Left forelimb (tissue), 1 donor: ENCODE data around the gene PLAAT3.
A peak's percentile ranks its signal among the peaks of the same experiment; 100 is the strongest.
"Not testable (repeated sequence)": the region's sequence is repeated elsewhere in the genome, so short reads cannot be mapped to it uniquely, and the experiment has no call there.

Experiments
- DNase-seq: peaks from one replicate; pipeline ENCODE4 v3.0.0-alpha.2; 2018; ENCODE audit warnings: low spot score

The PLAAT3 gene

GRCh38 chr11:63537293-63538101, 76.7 kb downstream of the PLAAT3 start:
- DNase-seq: peak; percentile 74

DNA sequence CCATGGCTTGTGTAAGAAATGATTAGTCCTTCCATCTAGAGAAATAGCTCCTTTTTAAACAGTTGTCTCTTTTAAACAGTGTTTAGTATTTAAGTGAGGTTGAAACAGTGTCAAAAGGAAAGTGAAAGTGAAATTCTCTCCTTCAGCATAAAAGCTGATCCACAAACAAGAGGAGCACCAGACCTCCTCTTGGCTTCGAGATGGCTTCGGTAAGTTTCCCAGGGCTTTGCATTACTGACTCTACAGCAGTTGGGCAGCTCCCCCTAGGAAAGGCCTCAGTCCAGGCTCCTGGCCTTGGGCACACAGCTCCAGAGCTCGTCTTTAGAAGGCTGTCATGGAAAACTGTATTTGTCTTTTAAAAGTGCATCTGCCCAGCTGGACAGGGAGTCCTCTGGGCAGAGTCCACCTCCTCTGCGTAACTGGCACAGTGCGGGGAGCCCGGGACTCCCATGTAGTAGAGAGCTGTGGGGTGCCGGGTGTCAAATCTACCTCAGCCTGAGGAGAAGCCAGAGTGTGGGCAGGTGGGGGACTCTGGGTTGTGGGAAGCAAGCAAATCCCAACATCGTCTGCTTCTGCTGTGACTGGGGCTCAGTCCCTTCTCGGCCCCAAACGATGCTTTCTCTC, 77.5 kb downstream of the PLAAT3 start, which contains the start of gene PLAAT4:
PLAAT4 (plus strand) TSS at position 140 of the 624 bp plus-strand sequence; CDS start at position 201, 61 bp downstream.
- DNase-seq: no peak

DNA sequence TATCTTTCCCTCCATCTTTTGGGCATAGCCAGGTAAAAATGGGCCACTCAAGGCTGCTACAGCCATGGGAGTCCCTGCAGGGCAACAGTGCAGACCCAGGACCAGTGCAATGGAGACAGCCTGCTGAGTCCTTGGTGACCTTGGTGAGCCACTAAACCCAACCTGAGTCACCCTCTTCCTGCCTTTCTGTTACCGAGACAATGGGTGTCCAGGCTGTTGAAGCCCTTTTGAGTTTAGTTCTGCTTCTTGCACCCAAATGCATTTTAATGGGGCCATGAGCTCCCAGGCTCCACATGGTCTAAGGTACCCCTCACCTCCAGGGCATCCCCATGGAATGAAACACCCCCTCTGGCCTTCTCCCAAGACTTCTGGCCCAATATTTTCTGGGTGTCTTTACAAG, 78.5 kb downstream of the PLAAT3 start:
- DNase-seq: no peak

- no peak for DNase-seq
Observed at GRCh38 chr11:63534895-63535461, 79.3 kb downstream of the PLAAT3 start.

DNA sequence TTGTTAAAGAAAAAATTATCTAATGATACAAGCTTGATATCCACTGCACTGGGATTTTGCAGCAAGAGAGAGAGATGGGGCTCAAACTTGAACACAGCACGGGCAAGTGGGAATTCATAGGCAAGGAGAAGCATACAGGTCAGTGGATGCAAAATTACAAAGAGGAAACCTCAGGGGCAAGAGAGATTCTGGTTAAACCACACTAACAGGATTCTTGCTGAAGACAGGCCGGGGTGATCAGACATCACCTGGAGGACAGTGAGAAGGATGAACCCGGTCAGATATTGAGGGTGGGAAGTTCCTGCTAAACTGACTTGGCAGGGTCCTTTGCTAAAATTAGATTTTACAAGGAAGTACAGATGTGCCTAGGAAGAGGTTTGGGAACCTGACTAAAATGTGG, 80.2 kb downstream of the PLAAT3 start:
- DNase-seq: no peak

GRCh38 chr11:63532799-63533475, 81.3 kb downstream of the PLAAT3 start:
- DNase-seq: no peak

GRCh38 chr11:63532117-63532516, 82.1 kb downstream of the PLAAT3 start:
- DNase-seq: no peak

DNA sequence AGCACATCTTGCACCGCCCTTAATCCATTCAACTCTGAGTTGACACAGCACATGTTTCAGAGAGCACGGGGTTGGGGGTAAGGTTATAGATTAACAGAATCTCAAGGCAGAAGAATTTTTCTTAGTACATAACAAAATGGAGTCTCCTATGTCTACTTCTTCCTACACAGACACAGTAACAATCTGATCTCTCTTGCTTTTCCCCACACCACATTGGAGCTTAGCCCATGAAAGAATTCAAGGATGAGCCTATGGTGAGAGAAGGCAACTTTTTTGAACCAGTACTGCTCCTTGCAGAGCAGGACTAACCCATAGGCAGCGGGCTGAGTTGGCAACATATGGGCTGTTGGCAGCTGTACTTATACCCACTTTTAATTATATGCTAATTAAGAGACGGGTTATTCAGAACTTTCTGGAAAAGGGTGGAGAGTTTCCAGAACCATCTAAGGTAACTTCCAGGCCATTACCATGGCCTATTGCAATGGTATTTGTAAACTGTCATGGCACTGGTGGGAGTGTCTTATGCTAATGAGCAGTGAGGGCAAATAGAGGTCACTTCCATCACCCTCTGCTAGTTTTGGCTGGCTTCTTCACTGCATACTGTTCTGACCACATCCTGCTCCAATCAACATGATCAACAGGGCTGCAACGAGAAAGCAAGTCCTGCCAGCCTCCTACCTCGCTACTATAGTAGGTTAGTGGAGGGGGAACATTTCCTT, 83.0 kb downstream of the PLAAT3 start:
- DNase-seq: not testable (repeated sequence)

DNA sequence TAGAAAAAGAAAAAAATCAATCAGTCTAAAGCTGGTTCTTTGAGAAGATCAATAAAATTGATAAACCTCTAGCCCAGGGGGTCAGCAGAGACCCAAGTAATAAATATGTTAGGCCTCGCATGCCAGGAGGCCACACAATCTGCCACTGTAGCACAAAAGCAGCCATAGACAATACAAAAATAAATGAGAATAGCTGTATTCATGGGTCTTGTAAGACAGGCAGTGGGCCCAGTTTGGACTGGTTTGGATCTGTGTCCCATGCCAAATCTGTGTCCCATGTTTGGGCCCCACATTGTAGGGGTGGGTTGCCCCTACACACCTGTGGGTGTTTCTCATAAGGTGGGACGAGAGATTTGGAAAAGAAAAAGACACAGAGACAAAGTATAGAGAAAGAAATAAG, 84.2 kb downstream of the PLAAT3 start:
- DNase-seq: no peak

- not testable (repeated sequence) for DNase-seq
Observed at GRCh38 chr11:63529373-63529772, 84.9 kb downstream of the PLAAT3 start.

GRCh38 chr11:63528729-63529278, 85.4 kb downstream of the PLAAT3 start:
- DNase-seq: not testable (repeated sequence)

DNA sequence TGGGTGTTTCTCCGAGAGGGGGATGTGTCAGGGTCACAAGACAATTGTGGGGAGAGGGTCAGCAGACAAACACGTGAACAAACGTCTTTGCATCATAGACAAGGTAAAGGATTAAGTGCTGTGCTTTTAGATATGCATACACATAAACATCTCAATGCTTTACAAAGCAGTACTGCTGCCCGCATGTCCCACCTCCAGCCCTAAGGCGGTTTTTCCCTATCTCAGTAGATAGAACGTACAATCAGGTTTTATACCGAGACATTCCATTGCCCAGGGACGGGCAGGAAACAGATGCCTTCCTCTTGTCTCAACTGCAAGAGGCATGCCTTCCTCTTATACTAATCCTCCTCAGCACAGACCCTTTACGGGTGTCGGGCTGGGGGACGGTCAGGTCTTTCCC, 86.1 kb downstream of the PLAAT3 start:
- not testable (repeated sequence) for DNase-seq

DNA sequence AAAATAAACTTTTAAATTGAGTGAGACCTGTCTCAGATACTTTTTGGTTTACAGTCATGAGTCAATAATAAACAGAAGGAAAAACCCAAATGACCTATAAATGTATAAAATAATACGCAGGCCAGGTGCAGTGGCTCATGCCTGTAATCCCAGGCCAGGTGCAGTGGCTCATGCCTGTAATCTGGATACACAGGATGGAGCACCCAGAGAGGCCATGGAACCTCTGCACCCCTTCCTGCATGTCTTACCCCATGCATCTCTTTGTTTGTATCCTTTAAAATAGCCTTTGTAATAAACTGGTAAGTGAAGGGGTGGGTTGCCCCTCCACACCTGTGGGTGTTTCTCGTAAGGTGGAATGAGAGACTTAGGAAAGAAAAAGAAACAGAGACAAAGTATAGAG, 86.6 kb downstream of the PLAAT3 start:
- no peak for DNase-seq
